WTC11 (cell line): ENCODE measurements around the gene SAPCD2.

Experiments used
- ATF2 ChIP-seq: sonication (generic); formaldehyde crosslinking; IDR thresholded peaks from 2 replicates; pipeline ENCODE4 v1.8.1; 2022; ENCODE audit warnings: low read depth, missing genetic modification reagents, borderline replicate concordance
- CTCF ChIP-seq: fragments of 200-600 bp; IDR thresholded peaks from 2 replicates; pipeline ENCODE4 v1.8.0; 2022; ENCODE audit warnings: antibody characterized with exemption
- MAX ChIP-seq: sonication (generic); formaldehyde crosslinking; IDR thresholded peaks from 2 replicates; pipeline ENCODE4 v1.8.0; 2022; ENCODE audit warnings: mild to moderate bottlenecking, missing genetic modification reagents
- NR2C2 ChIP-seq: sonication (generic); formaldehyde crosslinking; IDR thresholded peaks from 2 replicates; pipeline ENCODE4 v1.8.0; 2022; ENCODE audit warnings: mild to moderate bottlenecking, missing genetic modification reagents
- RELA ChIP-seq: sonication (generic); formaldehyde crosslinking; IDR thresholded peaks from 2 replicates; pipeline ENCODE4 v1.8.1; 2022; ENCODE audit warnings: missing genetic modification reagents, mild to moderate bottlenecking, borderline replicate concordance
- TEAD4 ChIP-seq: sonication (generic); formaldehyde crosslinking; IDR thresholded peaks from 2 replicates; pipeline ENCODE4 v1.8.0; 2022; ENCODE audit warnings: mild to moderate bottlenecking, missing genetic modification reagents
- ZBTB21 ChIP-seq: sonication (generic); formaldehyde crosslinking; IDR thresholded peaks from 2 replicates; pipeline ENCODE4 v1.8.1; 2023; ENCODE audit warnings: mild to moderate bottlenecking, missing genetic modification reagents, borderline replicate concordance
- TF ChIP-seq, protein P1 (sequence below): sonication (generic); formaldehyde crosslinking; conservative IDR thresholded peaks from 2 replicates; pipeline ENCODE4 v1.8.1; 2022; ENCODE audit warnings: mild to moderate bottlenecking, missing genetic modification reagents

DNA sequence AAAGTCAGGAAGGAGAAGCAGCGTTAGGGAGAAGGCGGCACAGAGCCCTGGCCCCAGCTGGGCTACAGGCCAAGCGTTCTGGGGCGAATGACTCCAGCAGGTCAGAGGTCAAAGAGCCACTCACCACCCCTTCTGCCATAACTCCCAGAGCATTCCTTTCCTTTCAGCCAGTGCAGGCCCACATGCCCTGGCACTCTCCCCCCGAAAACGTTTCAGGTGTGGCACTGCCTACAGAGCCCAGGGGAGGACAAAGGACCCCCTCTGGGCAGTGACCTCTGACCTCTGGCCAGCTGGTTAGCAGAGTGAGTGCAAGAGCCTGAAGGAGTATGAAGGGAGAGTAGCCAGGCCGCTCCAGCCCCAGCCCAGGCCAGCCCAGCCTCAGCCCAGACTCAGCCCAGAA is 47.2 kb downstream of the SAPCD2 start:
- TF ChIP-seq CTCF (no peak), RELA (CRISPR knock-in tag) (no peak), NR2C2 (no peak), TEAD4 (CRISPR knock-in tag) (no peak), MAX (CRISPR knock-in tag) (no peak), ATF2 (CRISPR knock-in tag) (no peak), ZBTB21 (CRISPR knock-in tag) (no peak)
- TF ChIP-seq, protein P1, sequence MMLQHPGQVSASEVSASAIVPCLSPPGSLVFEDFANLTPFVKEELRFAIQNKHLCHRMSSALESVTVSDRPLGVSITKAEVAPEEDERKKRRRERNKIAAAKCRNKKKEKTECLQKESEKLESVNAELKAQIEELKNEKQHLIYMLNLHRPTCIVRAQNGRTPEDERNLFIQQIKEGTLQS (CRISPR knock-in tag): no peak
